Ovary (tissue), 9 donors: ENCODE data around the gene ACOT6. TPM values are rescaled to one million over a fixed set of nuclear protein-coding genes. Genes with fewer than 3 reads are reported as not detected.

Experiments
- DNase-seq, 5 donors: peaks; one replicate each; pipeline ENCODE4 v3.0.0-alpha.2; 2019 to 2020
- H3K27ac ChIP-seq, 2 donors: fragments of 200-600 bp; one replicate each; pipeline versions ENCODE4 v1.5.1 to v1.8.0; 2019 to 2022
- H3K27me3 ChIP-seq: fragments of 200-600 bp; one replicate; pipeline ENCODE4 v1.8.0; 2022
- H3K36me3 ChIP-seq: fragments of 200-600 bp; sonication (generic); one replicate; pipeline ENCODE4 v1.5.1; 2019
- H3K4me1 ChIP-seq: one replicate; pipeline ENCODE4 v1.8.1; 2013; ENCODE audit warnings: mild to moderate bottlenecking, moderate library complexity; ENCODE audit not compliant: insufficient read depth
- H3K4me3 ChIP-seq: fragments of 200-600 bp; sonication (generic); one replicate; pipeline ENCODE4 v1.5.1; 2017
- H3K9me3 ChIP-seq, 2 donors: fragments of 200-600 bp in 1 of 2; sonication (generic) in 1 of 2; one replicate each; pipeline versions ENCODE4 v1.5.1 to v1.8.1; 2013 to 2019; ENCODE audit warnings: mild to moderate bottlenecking in 1 of 2, moderate library complexity in 1 of 2
- CTCF ChIP-seq, 3 donors: fragments of 450-650 bp in 2 of 3; fragments of 200-600 bp in 1 of 3; IDR thresholded peaks; one replicate each; pipeline versions ENCODE4 v1.5.1 to v1.8.0; 2016 to 2022; ENCODE audit warnings: antibody characterized with exemption in 3 of 3, mild to moderate bottlenecking in 1 of 3
- EP300 ChIP-seq: sonication (generic); formaldehyde crosslinking; IDR thresholded peaks from one replicate; pipeline ENCODE4 v1.6.1; 2017; ENCODE audit warnings: antibody characterized with exemption
- POLR2A ChIP-seq: fragments of 450-650 bp; IDR thresholded peaks from one replicate; pipeline ENCODE4 v1.6.1; 2017; ENCODE audit warnings: antibody characterized with exemption, mild to moderate bottlenecking, moderate library complexity
- WGBS, 3 donors: extraction: QIAGEN DNeasy Blood & Tissue Kit in 1 of 3; methylation state at CpG; one replicate each; pipeline versions ENCODE4 v1.1.5 to v1.1.7; 2013 to 2017; 5-methylcytosine and 5-hydroxymethylcytosine counted together
- intact Hi-C, 4 donors: fragments of 100-400 bp; cut with DNase I; formaldehyde crosslinking; loops; one replicate each; pipeline versions ENCODE4 v1.11.0 to v1.15.1; 2022 to 2023
- polyA plus RNA-seq, 2 donors: library from polyadenylated mRNA; stranded (reverse); fragments of 200-250 nt in 1 of 2; fragments of 350-450 nt in 1 of 2; fragmentation: Illumina TruSeq in 1 of 2; extraction: RNeasy Lipid Tissue Mini Kit (QIAGEN cat#74804) in 1 of 2; gene quantifications; one replicate each; pipeline ENCODE4 v1.2.3, GENCODE V29; 2013 to 2014
- total RNA-seq, 7 donors: library from RNA; depleted of rRNA in 2 of 7; stranded (reverse); fragments of >200 nt in 2 of 7; fragmentation: NEBNext Ultra II Directional in 3 of 7; extraction: Animal tissue kit (Norgen Biotek cat#: 25700) in 3 of 7; gene quantifications; one replicate each; pipeline versions ENCODE4 v1.1.0 to v1.2.4, GENCODE V29; 2016 to 2023
- donor health status: DM: no; HTN: no; CAD: no; lungs with moderate emphysema.
- donor health status: DM: no; HTN: no; CAD: no.
- donor health status: Bipolar disorder and iron deficiency.
- donor health status: DM: yes; HTN: yes; CAD: no.
- donor health status: DM: no; HTN: no; CAD: no.
- donor health status: DM: yes; HTN: yes; CAD: no.

The ACOT6 gene
- total and polyA plus RNA-seq, 9 donors = 0.10 TPM; not detected in 8

GRCh38 chr14:73660511-73660910 is 48.2 kb downstream of the ACOT6 start:
- Histone ChIP-seq H3K27me3 (no peaks in the 10 kb centered on the region), H3K4me1 (no peaks in the 10 kb centered on the region), H3K9me3 (no peaks in the 10 kb centered on the region), H3K36me3 (no peaks in the 10 kb centered on the region), H3K27ac (no peak overlapping the region), H3K4me3 (no peak overlapping the region)
- DNase-seq = no peak
- 86 to 97% (median 88%) methylated on average over 2 of the region's 2 CpGs for WGBS, 3 donors
- no peak for TF ChIP-seq CTCF (IDR thresholded peaks at IDR 0.05)
- TF ChIP-seq EP300 = no peak
- intact Hi-C loops = no loop called here

- Histone ChIP-seq H3K27ac (no peak overlapping the region), H3K27me3 (no peaks in the 10 kb centered on the region), H3K4me3 (no peak overlapping the region), H3K36me3 (no peaks in the 10 kb centered on the region), H3K4me1 (no peaks in the 10 kb centered on the region), H3K9me3 (no peaks in the 10 kb centered on the region)
- intact Hi-C loops = no loop called here
- DNase-seq = no peak
- 31 to 53% (median 46%) methylated on average over 2 of the region's 2 CpGs for WGBS, 3 donors
- no peak for TF ChIP-seq POLR2A
- TF ChIP-seq EP300 = no peak
- no peak for TF ChIP-seq CTCF (IDR thresholded peaks at IDR 0.05)
Measured at GRCh38 chr14:73661872-73662271, 49.6 kb downstream of the ACOT6 start.

- Histone ChIP-seq H3K4me1 (no peaks in the 10 kb centered on the region), H3K4me3 (no peak overlapping the region), H3K36me3 (no peaks in the 10 kb centered on the region), H3K27ac (no peak overlapping the region), H3K27me3 (no peaks in the 10 kb centered on the region), H3K9me3 (no peaks in the 10 kb centered on the region)
- intact Hi-C loops = no loop called here
- TF ChIP-seq POLR2A (no peak), CTCF (IDR thresholded peaks at IDR 0.05) (no peak), EP300 (no peak)
- no peak for DNase-seq
- WGBS, 3 donors = 68 to 81% (median 72%) methylated on average over 1 of the region's 1 CpG
Measured at GRCh38 chr14:73662487-73662943, 50.2 kb downstream of the ACOT6 start.

- Histone ChIP-seq H3K27me3 (no peaks in the 10 kb centered on the region), H3K4me1 (no peaks in the 10 kb centered on the region), H3K9me3 (no peaks in the 10 kb centered on the region), H3K27ac (no peak overlapping the region), H3K36me3 (no peaks in the 10 kb centered on the region), H3K4me3 (no peak overlapping the region)
- DNase-seq = no peak
- intact Hi-C loops = no loop called here
- TF ChIP-seq POLR2A (no peak), CTCF (IDR thresholded peaks at IDR 0.05) (no peak), EP300 (no peak)
Measured at GRCh38 chr14:73663548-73664212, 51.4 kb downstream of the ACOT6 start.
